Activated CD4-positive, alpha-beta memory T cell treated with anti-CD3 and anti-CD28 coated beads, Interleukin-2, amount 10 ng/mL, durations not matched to agents 7 days and 5 days (primary cell): ENCODE data around the gene CEP20. TPM values are rescaled to one million over a fixed set of nuclear protein-coding genes. Genes with fewer than 3 reads are reported as not detected.
"Not testable (repeated sequence)": the region's sequence is repeated elsewhere in the genome, so short reads cannot be mapped to it uniquely, and the experiment has no call there.

Experiments
- CTCF ChIA-PET: fragments of 350-600 bp; sonication (Branson Sonifier 250); formaldehyde crosslinking; loops from one replicate; lab custom pipeline; 2021; ENCODE audit warnings: antibody characterized with exemption, inconsistent platforms; lab: Charles Lee
- POLR2A ChIA-PET: fragments of 350-600 bp; sonication (Branson Sonifier 250); formaldehyde crosslinking; loops from one replicate; lab custom pipeline; 2021; ENCODE audit warnings: antibody characterized with exemption; lab: Charles Lee
- DNase-seq: peaks from one replicate; pipeline ENCODE4 v3.0.0-alpha.2; 2020
- H3K27ac Mint-ChIP-seq: one replicate; pipeline ENCODE4 v1.8.0; 2021; ENCODE audit warnings: mild to moderate bottlenecking, mixed read lengths
- H3K27me3 Mint-ChIP-seq: one replicate; pipeline ENCODE4 v1.8.0; 2021; ENCODE audit warnings: mixed read lengths
- H3K36me3 Mint-ChIP-seq: one replicate; pipeline ENCODE4 v1.8.0; 2021; ENCODE audit warnings: low read depth, mixed read lengths
- H3K4me1 Mint-ChIP-seq: one replicate; pipeline ENCODE4 v1.8.0; 2021; ENCODE audit warnings: mixed read lengths
- H3K4me3 Mint-ChIP-seq: one replicate; pipeline ENCODE4 v1.8.0; 2021; ENCODE audit warnings: mild to moderate bottlenecking, mixed read lengths
- H3K9me3 Mint-ChIP-seq: one replicate; pipeline ENCODE4 v1.8.0; 2021; ENCODE audit warnings: mixed read lengths
- total RNA-seq, 2 experiments: library from RNA; stranded (reverse); gene quantifications; one replicate each; pipeline ENCODE4 v1.2.3, GENCODE V29; 2021

Gene CEP20
- total RNA-seq, result 10 to 100 TPM; 49.7 to 56.1 TPM

DNA sequence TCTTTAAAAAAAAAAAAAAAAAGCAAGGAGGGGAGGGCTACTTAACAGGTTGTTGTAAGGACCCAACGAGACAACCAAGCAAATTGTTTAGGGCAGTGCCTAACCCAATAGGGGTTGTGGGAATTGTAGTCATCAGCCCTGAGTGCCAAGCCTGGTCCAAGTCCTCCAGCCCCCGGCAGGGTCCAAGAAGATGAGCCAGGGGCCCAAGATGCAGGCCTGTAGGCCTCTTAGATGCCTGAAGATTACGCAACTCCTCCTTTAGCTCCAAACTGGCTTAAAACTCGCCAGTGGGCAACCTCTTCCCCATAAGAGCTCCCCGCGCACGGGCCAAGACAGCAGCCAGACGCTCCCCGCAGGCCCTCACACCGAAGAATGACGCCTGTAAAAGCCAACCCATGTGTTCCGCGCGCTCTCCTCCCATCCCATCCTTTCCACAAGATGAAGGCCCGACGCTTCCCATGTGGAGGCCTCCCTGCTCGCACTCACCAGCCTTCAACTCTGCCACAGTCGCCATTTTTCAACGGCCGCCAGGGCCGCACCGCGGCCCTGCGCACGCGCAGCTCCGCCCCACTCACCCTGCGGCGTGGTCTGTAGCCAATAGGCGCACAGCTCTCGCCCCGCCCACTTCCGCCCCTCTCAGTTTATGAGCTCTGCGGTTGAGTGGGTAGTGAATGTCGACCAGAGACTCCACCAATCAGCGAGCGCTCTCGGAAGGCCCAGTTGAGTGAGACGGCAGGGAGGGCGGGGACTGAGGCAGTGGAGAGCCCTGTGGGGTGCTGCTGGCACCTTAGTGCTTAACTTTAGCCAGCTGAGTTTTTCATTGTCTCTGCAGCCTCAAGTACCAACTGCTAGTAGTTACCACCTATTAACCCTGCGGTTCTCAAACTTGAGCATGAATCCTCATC, at the start of gene CEP20:
CEP20 (minus strand) TSS at position 532 of the 905 bp plus-strand sequence; CDS start at position 514, 18 bp downstream.
- peaks cover 43% of the 10 kb centered on the region for H3K4me1 Mint-ChIP-seq
- peaks cover 21% of the 10 kb centered on the region for H3K36me3 Mint-ChIP-seq
- H3K4me3 Mint-ChIP-seq, result peak within 1 kb of the TSS; percentile 93
- H3K27me3 Mint-ChIP-seq, result no peaks in the 10 kb centered on the region
- ChIA-PET POLR2A (interaction anchor here (0.6 to 2.4 kb wide), 24 partner anchors 9 to 219 kb away, joined by 3 to 49 read pairs (median 4); no protein-coding TSS in a partner anchor), CTCF (interaction anchor here (0.6 to 1.8 kb wide), 18 partner anchors 9 to 239 kb away, joined by 3 to 12 read pairs (median 4); no protein-coding TSS in a partner anchor)
- DNase-seq, result peak; percentile 100
- peak within 1 kb of the TSS; percentile 92 for H3K27ac Mint-ChIP-seq
- no peaks in the 10 kb centered on the region for H3K9me3 Mint-ChIP-seq

DNA sequence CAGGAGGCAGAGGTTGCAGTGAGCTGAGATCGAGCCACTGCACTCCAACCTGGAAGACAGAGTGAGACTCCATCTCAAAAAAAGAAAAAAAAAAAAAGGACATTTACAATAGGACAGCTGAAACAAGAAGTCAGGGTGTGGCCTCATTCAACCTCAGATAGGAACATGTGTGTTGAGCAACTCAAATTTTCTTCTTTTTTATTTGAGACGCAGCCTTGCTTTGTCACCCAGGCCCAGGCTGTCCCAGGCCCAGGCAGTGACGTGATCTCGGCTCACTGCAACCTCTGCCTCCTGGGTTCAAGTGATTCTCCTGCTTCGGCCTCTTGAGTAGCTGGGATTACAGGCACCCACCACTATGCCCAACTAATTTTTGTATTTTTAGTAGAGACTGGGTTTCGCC, 48.4 kb upstream of the CEP20 start:
- DNase-seq, H3K27ac Mint-ChIP-seq, H3K9me3 Mint-ChIP-seq, H3K36me3 Mint-ChIP-seq, POLR2A ChIA-PET, CTCF ChIA-PET, H3K4me3 Mint-ChIP-seq: not testable (repeated sequence)
- H3K4me1 Mint-ChIP-seq, result peaks cover 12% of the 10 kb centered on the region
- H3K27me3 Mint-ChIP-seq, result peaks cover 11% of the 10 kb centered on the region

DNA sequence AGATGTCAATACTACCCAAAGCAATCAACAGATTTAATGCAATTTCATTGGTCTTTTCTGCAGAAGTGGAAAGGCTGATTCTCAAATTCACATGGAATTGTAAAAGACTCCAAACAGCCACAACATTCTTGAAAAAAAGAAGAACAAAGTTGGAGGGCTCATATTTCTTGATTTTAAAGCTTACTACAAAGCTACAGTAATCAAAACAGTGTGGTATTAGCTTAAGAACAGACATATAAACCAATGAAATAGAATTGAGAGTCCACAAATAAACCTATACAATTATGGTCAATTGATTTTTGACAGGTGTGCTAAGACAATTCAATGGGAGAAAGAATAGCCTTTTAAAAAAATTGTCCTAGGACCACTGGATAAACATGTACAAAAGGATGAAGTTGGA, 46.6 kb upstream of the CEP20 start:
- ChIA-PET CTCF (no interaction called here), POLR2A (no interaction called here)
- H3K27me3 Mint-ChIP-seq, result peaks cover 11% of the 10 kb centered on the region
- DNase-seq, result no peak
- no peaks in the 10 kb centered on the region for H3K9me3 Mint-ChIP-seq
- H3K4me3 Mint-ChIP-seq, result no peak overlapping the region
- peaks cover 4% of the 10 kb centered on the region for H3K36me3 Mint-ChIP-seq
- H3K27ac Mint-ChIP-seq, result no peak overlapping the region
- peaks cover 6% of the 10 kb centered on the region for H3K4me1 Mint-ChIP-seq

- Mint-ChIP-seq H3K27me3 (peaks cover 11% of the 10 kb centered on the region), H3K36me3 (peaks cover 4% of the 10 kb centered on the region), H3K27ac (no peak overlapping the region), H3K4me1 (no peaks in the 10 kb centered on the region), H3K9me3 (no peaks in the 10 kb centered on the region), H3K4me3 (no peak overlapping the region)
- DNase-seq, result no peak
- CTCF ChIA-PET, result no interaction called here
- POLR2A ChIA-PET, result no interaction called here
These were observed 45.4 kb upstream of the CEP20 start for GRCh38 chr16:15933781-15934180.

DNA sequence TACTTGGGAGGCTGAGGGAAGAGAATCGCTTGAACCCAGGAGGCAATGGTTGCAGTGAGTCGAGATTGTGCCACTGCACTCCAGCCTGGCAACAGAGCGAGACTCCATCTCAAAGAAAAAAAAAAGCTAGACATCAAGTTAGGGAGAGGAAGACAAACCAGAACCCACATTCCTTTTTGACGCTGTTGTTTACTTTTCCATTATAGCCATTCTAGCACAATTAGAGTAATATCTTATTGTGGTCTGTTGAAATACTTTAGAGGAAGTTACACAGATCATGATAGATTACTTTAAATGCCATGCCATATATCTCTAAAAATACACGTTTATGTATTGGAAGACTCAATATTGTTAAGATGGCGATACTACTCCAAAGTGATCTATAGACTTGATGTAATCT, 44.5 kb upstream of the CEP20 start:
- Mint-ChIP-seq H3K36me3 (peaks cover 4% of the 10 kb centered on the region), H3K4me3 (no peak overlapping the region)
- CTCF ChIA-PET, result no interaction called here

DNA sequence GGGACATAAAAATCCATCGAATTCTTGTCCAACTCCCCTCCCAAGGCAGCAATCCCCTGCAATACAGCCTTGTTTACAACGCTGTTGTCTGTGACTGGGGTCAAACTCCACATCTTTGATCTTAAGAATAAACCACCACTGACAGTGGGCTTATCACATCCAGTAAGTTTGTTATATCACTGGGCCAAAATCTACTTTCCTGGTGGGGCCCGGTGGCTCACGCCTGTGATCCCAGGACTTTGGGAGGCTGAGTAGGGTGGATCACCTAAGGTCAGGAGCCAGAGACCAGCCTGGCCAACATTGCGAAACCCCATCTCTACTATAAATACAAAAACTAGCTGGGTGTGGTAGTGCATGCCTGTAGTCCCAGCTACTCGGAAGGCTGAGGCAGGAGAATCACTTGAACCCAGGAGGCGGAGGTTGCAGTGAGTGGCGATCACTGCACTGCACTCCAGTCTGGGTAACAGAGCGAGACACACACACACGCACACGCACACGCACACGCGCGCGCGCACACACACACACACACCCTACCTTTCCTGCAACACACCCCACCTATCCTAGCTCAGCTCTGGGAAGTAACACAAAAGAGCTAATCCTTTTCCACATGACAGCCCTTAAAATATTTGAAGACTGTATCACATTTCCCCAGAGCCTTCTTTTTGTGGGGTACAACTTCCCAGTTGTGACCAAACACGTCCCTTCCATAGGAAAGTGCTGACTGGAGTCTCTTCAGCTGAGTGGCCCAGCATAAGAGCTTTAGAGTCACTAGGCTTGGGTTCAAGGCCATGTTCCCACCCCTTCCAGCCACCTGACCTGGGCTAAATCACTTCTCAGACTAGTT, 40.1 kb upstream of the CEP20 start:
- Mint-ChIP-seq H3K4me1 (no peaks in the 10 kb centered on the region), H3K9me3 (no peaks in the 10 kb centered on the region), H3K27me3 (peaks cover 5% of the 10 kb centered on the region), H3K36me3 (peaks cover 3% of the 10 kb centered on the region), H3K27ac (no peak overlapping the region), H3K4me3 (no peak overlapping the region)
- POLR2A ChIA-PET, result no interaction called here
- no peak for DNase-seq
- CTCF ChIA-PET, result no interaction called here

More for the DNA sequence above, 44.5 kb upstream of the CEP20 start:
- Mint-ChIP-seq H3K27ac (no peak overlapping the region), H3K4me1 (no peaks in the 10 kb centered on the region), H3K27me3 (peaks cover 11% of the 10 kb centered on the region), H3K9me3 (no peaks in the 10 kb centered on the region)
- POLR2A ChIA-PET, result no interaction called here
- DNase-seq, result no peak

DNA sequence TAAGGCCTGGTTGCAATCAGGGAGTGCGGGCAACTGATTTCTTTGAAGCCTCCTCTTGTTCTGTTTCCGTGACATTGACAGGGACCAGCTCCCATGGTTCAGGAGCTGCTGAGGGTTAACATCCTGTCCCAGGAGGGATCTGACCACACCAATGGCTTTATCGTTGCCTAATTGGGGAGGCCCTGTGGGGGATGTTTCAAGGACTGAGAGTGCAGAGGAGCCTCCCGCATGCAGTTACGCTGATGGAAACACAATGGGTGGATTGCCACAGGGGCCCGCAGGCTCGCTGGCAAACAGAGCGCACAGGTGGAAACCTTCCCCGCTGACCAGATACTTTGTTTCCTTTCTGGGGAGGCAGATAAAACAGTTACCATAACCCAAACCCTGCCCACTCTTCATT, 37.2 kb upstream of the CEP20 start:
- no peaks in the 10 kb centered on the region for H3K4me1 Mint-ChIP-seq
- CTCF ChIA-PET, result no interaction called here
- no peaks in the 10 kb centered on the region for H3K9me3 Mint-ChIP-seq
- POLR2A ChIA-PET, result no interaction called here
- H3K4me3 Mint-ChIP-seq, result no peak overlapping the region
- no peaks in the 10 kb centered on the region for H3K27me3 Mint-ChIP-seq
- DNase-seq, result no peak
- H3K27ac Mint-ChIP-seq, result no peak overlapping the region
- no peaks in the 10 kb centered on the region for H3K36me3 Mint-ChIP-seq

- H3K27me3 Mint-ChIP-seq, result peaks cover 6% of the 10 kb centered on the region
- ChIA-PET CTCF (no interaction called here), POLR2A (no interaction called here)
- no peaks in the 10 kb centered on the region for H3K36me3 Mint-ChIP-seq
- no peak overlapping the region for H3K27ac Mint-ChIP-seq
- no peaks in the 10 kb centered on the region for H3K4me1 Mint-ChIP-seq
- no peak for DNase-seq
- no peaks in the 10 kb centered on the region for H3K9me3 Mint-ChIP-seq
- no peak overlapping the region for H3K4me3 Mint-ChIP-seq
These were observed 36.6 kb upstream of the CEP20 start for GRCh38 chr16:15924996-15925395.

DNA sequence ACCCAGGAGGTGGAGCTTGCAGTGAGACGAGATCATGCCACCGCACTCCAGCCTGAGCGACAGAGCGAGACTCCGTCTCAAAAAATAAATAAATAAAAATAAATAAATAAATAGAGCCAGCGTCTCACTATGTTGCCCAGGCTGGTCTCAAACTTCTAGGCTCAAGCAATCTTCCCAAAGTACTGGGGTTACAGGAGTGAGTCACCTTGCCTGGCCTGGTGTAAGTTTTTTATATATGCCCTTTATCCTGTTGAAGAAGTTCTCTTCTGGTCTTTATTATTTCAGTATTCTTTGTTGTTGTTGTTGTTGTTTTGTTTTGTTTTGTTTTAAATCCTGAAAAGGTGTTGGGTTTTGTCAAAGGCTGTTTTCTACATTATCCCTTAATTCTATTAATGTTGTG, 30.9 kb upstream of the CEP20 start:
- Mint-ChIP-seq H3K27me3 (peaks cover 7% of the 10 kb centered on the region), H3K4me1 (no peaks in the 10 kb centered on the region)
- CTCF ChIA-PET, result no interaction called here

GRCh38 chr16:15918314-15918713, 29.9 kb upstream of the CEP20 start:
- H3K4me1 Mint-ChIP-seq, H3K27me3 Mint-ChIP-seq, H3K9me3 Mint-ChIP-seq, CTCF ChIA-PET, H3K4me3 Mint-ChIP-seq, POLR2A ChIA-PET, DNase-seq, H3K36me3 Mint-ChIP-seq, H3K27ac Mint-ChIP-seq: not testable (repeated sequence)

More for the DNA sequence above, 30.9 kb upstream of the CEP20 start:
- no peak overlapping the region for H3K4me3 Mint-ChIP-seq
- H3K36me3 Mint-ChIP-seq, result no peaks in the 10 kb centered on the region
- POLR2A ChIA-PET, result no interaction called here
- no peaks in the 10 kb centered on the region for H3K9me3 Mint-ChIP-seq
- H3K27ac Mint-ChIP-seq, result no peak overlapping the region
- DNase-seq, result no peak

- DNase-seq, result no peak
- Mint-ChIP-seq H3K9me3 (no peaks in the 10 kb centered on the region), H3K27me3 (peaks cover 8% of the 10 kb centered on the region), H3K36me3 (no peaks in the 10 kb centered on the region), H3K4me1 (peaks cover 12% of the 10 kb centered on the region), H3K27ac (no peak overlapping the region), H3K4me3 (no peak overlapping the region)
- ChIA-PET CTCF (no interaction called here), POLR2A (no interaction called here)
These were observed 27.9 kb upstream of the CEP20 start for GRCh38 chr16:15916323-15916722.

- POLR2A ChIA-PET, result no interaction called here
- Mint-ChIP-seq H3K27ac (no peak overlapping the region), H3K4me3 (no peak overlapping the region)
These were observed 27.2 kb upstream of the CEP20 start for GRCh38 chr16:15915555-15916081.

More at GRCh38 chr16:15915555-15916081, 27.2 kb upstream of the CEP20 start:
- CTCF ChIA-PET, result no interaction called here
- Mint-ChIP-seq H3K9me3 (no peaks in the 10 kb centered on the region), H3K27me3 (peaks cover 10% of the 10 kb centered on the region), H3K36me3 (no peaks in the 10 kb centered on the region), H3K4me1 (peaks cover 15% of the 10 kb centered on the region)
- DNase-seq, result no peak
